OCI-LY1 (cell line): ENCODE results near the gene IGFBP5.

Experiments used
- H2AFZ ChIP-seq: fragments of 200-600 bp; sonication (generic), shearing (Covaris generic); 2 replicates; pipeline ENCODE4 v1.6.0; 2014; ENCODE audit warnings: antibody characterized with exemption, mild to moderate bottlenecking, low read length
- H3F3A ChIP-seq: fragments of 200-600 bp; sonication (generic), shearing (Covaris generic); 2 replicates; pipeline ENCODE4 v1.6.0; 2014; ENCODE audit warnings: mild to moderate bottlenecking, antibody characterized with exemption, low read length, moderate library complexity; ENCODE audit not compliant: insufficient read depth
- H3K27ac ChIP-seq: fragments of 200-600 bp; sonication (generic); 2 replicates; pipeline ENCODE4 v1.5.1; 2014; ENCODE audit warnings: low read length, mixed run types, mild to moderate bottlenecking, low read depth; ENCODE audit not compliant: poor library complexity, severe bottlenecking
- H3K27me3 ChIP-seq: fragments of 200-600 bp; sonication (generic); 2 replicates; pipeline ENCODE4 v1.6.0; 2014; ENCODE audit warnings: antibody characterized with exemption, mild to moderate bottlenecking, low read length, moderate library complexity; ENCODE audit not compliant: insufficient read depth
- H3K36me3 ChIP-seq: fragments of 200-600 bp; sonication (generic); 2 replicates; pipeline ENCODE4 v1.6.1; 2014; ENCODE audit warnings: mild to moderate bottlenecking, antibody characterized with exemption, low read length, moderate library complexity, mixed read lengths; ENCODE audit not compliant: insufficient read depth
- H3K4me1 ChIP-seq: fragments of 200-600 bp; sonication (generic); 2 replicates; pipeline ENCODE4 v1.5.1; 2014; ENCODE audit warnings: mild to moderate bottlenecking, low read length, moderate library complexity; ENCODE audit not compliant: insufficient read depth, severe bottlenecking
- H3K4me2 ChIP-seq: fragments of 200-600 bp; sonication (generic), shearing (Covaris generic); 2 replicates; pipeline ENCODE4 v1.6.1; 2014; ENCODE audit warnings: low read length
- H3K4me3 ChIP-seq: fragments of 200-600 bp; sonication (generic); 2 replicates; pipeline ENCODE4 v1.5.1; 2014; ENCODE audit warnings: low read length, low read depth, mild to moderate bottlenecking, mixed read lengths; ENCODE audit not compliant: poor library complexity, severe bottlenecking
- H3K79me2 ChIP-seq: fragments of 200-600 bp; shearing (Covaris generic); 2 replicates; pipeline ENCODE4 v1.6.1; 2016; ENCODE audit warnings: mixed run types, low read length, mixed read lengths; ENCODE audit not compliant: insufficient read depth
- H3K9ac ChIP-seq: fragments of 200-600 bp; sonication (generic), shearing (Covaris generic); 2 replicates; pipeline ENCODE4 v1.6.1; 2014; ENCODE audit warnings: mild to moderate bottlenecking, low read length, mixed read lengths
- H3K9me2 ChIP-seq: fragments of 200-600 bp; sonication (generic), shearing (Covaris generic); 2 replicates; pipeline ENCODE4 v1.6.1; 2014; ENCODE audit warnings: low read depth, mild to moderate bottlenecking, low read length, mixed read lengths
- H3K9me3 ChIP-seq: fragments of 200-600 bp; shearing (Covaris generic); 2 replicates; pipeline ENCODE4 v1.6.1; 2014; ENCODE audit warnings: low read length, mixed read lengths
- H4K20me1 ChIP-seq: fragments of 200-600 bp; sonication (generic), shearing (Covaris generic); 2 replicates; pipeline ENCODE4 v1.6.0; 2016; ENCODE audit warnings: mild to moderate bottlenecking, low read length; ENCODE audit not compliant: insufficient read depth
- EZH2 ChIP-seq: fragments of 200-600 bp; sonication (generic), shearing (Covaris generic); IDR thresholded peaks from 2 replicates; pipeline ENCODE4 v1.8.0; 2017; ENCODE audit warnings: borderline replicate concordance, mixed run types, mild to moderate bottlenecking, antibody characterized with exemption, low read length, moderate library complexity, mixed read lengths
- TF ChIP-seq, protein P1 (sequence below): fragments of 200-600 bp; sonication (generic), shearing (Covaris generic); IDR thresholded peaks from 2 replicates; pipeline ENCODE4 v1.5.1; 2017; ENCODE audit warnings: mild to moderate bottlenecking, antibody characterized with exemption, low read length, moderate library complexity, mixed read lengths

Gene IGFBP5

DNA sequence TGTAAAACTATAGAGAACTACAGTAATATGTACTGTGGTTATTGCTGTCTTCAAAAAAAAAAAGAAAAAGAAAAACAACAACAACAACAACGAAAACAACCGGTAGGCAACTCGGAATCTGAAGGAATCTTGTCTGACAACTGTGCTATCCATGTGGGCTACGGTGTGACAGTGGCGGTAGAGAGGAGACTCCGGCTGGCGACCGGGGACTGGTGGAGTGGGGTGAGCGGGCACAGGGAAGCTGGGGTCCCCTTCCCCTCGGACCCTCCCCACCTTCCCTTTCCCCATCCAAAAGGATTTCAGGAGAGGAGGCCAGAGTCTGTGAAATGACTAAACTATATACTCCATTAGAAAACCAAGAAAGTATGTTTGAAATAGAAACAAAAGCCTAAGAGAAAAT, 22.9 kb downstream of the IGFBP5 start:
- Histone ChIP-seq H4K20me1 (no peaks in the 10 kb centered on the region), H3K27me3 (0 out of 2 replicates have a peak, but pooled peaks cover 8% of the 10 kb centered on the region), H3K9me3 (no peaks in the 10 kb centered on the region)

DNA sequence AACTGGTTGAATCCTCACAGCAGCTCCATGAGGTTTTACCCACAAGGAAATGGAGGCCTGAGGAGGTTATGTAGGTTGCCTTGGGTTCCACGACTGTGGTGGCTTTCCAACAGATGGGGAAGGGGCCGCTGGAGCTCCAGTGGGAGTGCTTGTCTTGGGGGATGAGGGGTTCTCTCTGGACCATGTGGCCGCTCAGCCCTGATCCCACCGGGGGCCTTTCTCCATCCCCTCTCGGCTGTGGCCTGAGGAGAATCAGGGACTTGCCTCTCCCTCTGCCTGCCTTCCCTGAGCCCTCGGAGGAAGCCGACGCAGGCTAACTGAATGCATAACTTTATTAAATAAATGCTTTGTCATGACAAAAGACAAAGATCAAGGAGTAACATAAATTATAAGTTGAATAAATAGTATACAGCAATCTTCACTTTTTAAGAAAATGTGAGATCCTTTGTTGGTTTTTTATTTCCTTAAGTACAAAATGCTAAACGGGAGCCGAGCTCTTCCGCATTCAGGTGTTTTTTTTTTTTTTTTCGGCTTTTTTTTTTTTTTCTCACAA, 23.5 kb downstream of the IGFBP5 start:
- Histone ChIP-seq H3F3A (no peaks in the 10 kb centered on the region), H3K4me1 (no peaks in the 10 kb centered on the region), H3K79me2 (no peaks in the 10 kb centered on the region), H3K27me3 (0 out of 2 replicates have a peak, but pooled peaks cover 8% of the 10 kb centered on the region), H4K20me1 (no peaks in the 10 kb centered on the region), H3K4me3 (no peak overlapping the region), H3K4me2 (no peak overlapping the region), H3K36me3 (no peaks in the 10 kb centered on the region), H3K9me3 (no peaks in the 10 kb centered on the region), H3K27ac (no peak overlapping the region), H3K9ac (no peak overlapping the region), H2AFZ (no peak overlapping the region), H3K9me2 (no peaks in the 10 kb centered on the region)
- TF ChIP-seq EZH2, result no peak
- TF ChIP-seq, protein P1, sequence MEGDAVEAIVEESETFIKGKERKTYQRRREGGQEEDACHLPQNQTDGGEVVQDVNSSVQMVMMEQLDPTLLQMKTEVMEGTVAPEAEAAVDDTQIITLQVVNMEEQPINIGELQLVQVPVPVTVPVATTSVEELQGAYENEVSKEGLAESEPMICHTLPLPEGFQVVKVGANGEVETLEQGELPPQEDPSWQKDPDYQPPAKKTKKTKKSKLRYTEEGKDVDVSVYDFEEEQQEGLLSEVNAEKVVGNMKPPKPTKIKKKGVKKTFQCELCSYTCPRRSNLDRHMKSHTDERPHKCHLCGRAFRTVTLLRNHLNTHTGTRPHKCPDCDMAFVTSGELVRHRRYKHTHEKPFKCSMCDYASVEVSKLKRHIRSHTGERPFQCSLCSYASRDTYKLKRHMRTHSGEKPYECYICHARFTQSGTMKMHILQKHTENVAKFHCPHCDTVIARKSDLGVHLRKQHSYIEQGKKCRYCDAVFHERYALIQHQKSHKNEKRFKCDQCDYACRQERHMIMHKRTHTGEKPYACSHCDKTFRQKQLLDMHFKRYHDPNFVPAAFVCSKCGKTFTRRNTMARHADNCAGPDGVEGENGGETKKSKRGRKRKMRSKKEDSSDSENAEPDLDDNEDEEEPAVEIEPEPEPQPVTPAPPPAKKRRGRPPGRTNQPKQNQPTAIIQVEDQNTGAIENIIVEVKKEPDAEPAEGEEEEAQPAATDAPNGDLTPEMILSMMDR, result no peak

More for the DNA sequence above, 22.9 kb downstream of the IGFBP5 start:
- Histone ChIP-seq H2AFZ (no peak overlapping the region), H3K79me2 (no peaks in the 10 kb centered on the region), H3K4me2 (no peak overlapping the region), H3F3A (no peaks in the 10 kb centered on the region), H3K36me3 (no peaks in the 10 kb centered on the region), H3K4me1 (no peaks in the 10 kb centered on the region), H3K9me2 (no peaks in the 10 kb centered on the region), H3K4me3 (no peak overlapping the region), H3K27ac (no peak overlapping the region), H3K9ac (no peak overlapping the region)
- TF ChIP-seq, protein P1, result no peak
- no peak for TF ChIP-seq EZH2

DNA sequence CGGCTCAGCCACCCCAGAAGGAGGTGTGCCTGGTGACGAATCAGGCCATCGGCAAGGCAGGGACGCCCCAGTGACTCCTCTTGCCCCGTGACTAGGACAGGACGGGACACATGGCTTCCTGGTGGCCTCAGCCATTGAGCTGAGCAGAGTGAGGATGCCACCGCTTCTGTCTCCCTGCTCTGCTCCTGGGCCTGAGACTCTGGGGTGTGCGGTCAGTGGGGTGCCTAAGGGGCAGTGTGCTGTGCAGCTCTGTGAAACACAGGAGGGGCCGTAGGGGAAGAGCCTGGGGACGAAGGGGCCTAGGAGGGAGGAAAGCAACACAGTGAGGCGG, 24.3 kb downstream of the IGFBP5 start:
- no peaks in the 10 kb centered on the region for H3K79me2 ChIP-seq
- no peak overlapping the region for H3K4me2 ChIP-seq
- no peaks in the 10 kb centered on the region for H3K36me3 ChIP-seq
- no peaks in the 10 kb centered on the region for H3K4me1 ChIP-seq
- no peaks in the 10 kb centered on the region for H3F3A ChIP-seq
- 0 out of 2 replicates have a peak, but pooled peaks cover 8% of the 10 kb centered on the region for H3K27me3 ChIP-seq
- H3K9ac ChIP-seq, result no peak overlapping the region
- H3K9me3 ChIP-seq, result no peaks in the 10 kb centered on the region
- H4K20me1 ChIP-seq, result no peaks in the 10 kb centered on the region
- H3K27ac ChIP-seq, result no peak overlapping the region
- H2AFZ ChIP-seq, result no peak overlapping the region
- H3K4me3 ChIP-seq, result no peak overlapping the region
- TF ChIP-seq, protein P1, result no peak
- no peak for TF ChIP-seq EZH2
- no peaks in the 10 kb centered on the region for H3K9me2 ChIP-seq
